Vagina (tissue), 2 donors: Measurements from ENCODE around the gene LRMDA.

Experiments used
- CTCF ChIP-seq, 3 experiments: fragments of 450-650 bp in 2 of 3; fragments of 200-600 bp in 1 of 3; sonication (generic) in 1 of 3; IDR thresholded peaks; one replicate each; pipeline ENCODE4 v1.5.1; 2017 to 2019; ENCODE audit warnings: antibody characterized with exemption in 3 of 3, mild to moderate bottlenecking in 2 of 3, moderate library complexity in 2 of 3
- POLR2A ChIP-seq, 2 donors: fragments of 450-650 bp; IDR thresholded peaks; one replicate each; pipeline ENCODE4 v1.6.1; 2017; ENCODE audit warnings: antibody characterized with exemption in 2 of 2, mild to moderate bottlenecking in 2 of 2, moderate library complexity in 2 of 2

GRCh38 chr10:75845176-75845947 is 413.9 kb downstream of the LRMDA start:
- TF ChIP-seq CTCF (IDR thresholded peaks at IDR 0.05) (no peak), POLR2A (IDR thresholded peaks at IDR 0.05) (no peak)
